Activated CD8-positive, alpha-beta T cell treated with anti-CD3 and anti-CD28 coated beads for 36 hours (primary cell): Measurements from ENCODE around the gene UBE3B. TPM values are rescaled to one million over a fixed set of nuclear protein-coding genes. Genes with fewer than 3 reads are reported as not detected.
A peak's percentile ranks its signal among the peaks of the same experiment; 100 is the strongest.

Source experiments
- ATAC-seq: fragments of 200-7000 bp; cut with Tn5 transposase; one replicate; pipeline ENCODE4 v1.10.0; 2021; ENCODE audit warnings: mild to moderate bottlenecking, moderate library complexity
- CTCF ChIA-PET: fragments of 350-600 bp; sonication (Branson Sonifier 250); formaldehyde crosslinking; loops from one replicate; lab custom pipeline; 2021; ENCODE audit warnings: antibody characterized with exemption; lab: Charles Lee
- POLR2A ChIA-PET: fragments of 350-600 bp; sonication (Branson Sonifier 250); formaldehyde crosslinking; loops from one replicate; lab custom pipeline; 2021; ENCODE audit warnings: antibody characterized with exemption; lab: Charles Lee
- DNase-seq: peaks from one replicate; pipeline ENCODE4 v3.0.0-alpha.2; 2020
- H3K27ac Mint-ChIP-seq: one replicate; pipeline ENCODE4 v1.8.0; 2021; ENCODE audit warnings: mild to moderate bottlenecking, mixed read lengths
- H3K27me3 Mint-ChIP-seq: one replicate; pipeline ENCODE4 v1.8.0; 2021; ENCODE audit warnings: mixed read lengths
- H3K36me3 Mint-ChIP-seq: one replicate; pipeline ENCODE4 v1.8.0; 2021; ENCODE audit warnings: low read depth, mixed read lengths
- H3K4me1 Mint-ChIP-seq: one replicate; pipeline ENCODE4 v1.8.0; 2021; ENCODE audit warnings: low read depth, mixed read lengths
- H3K4me3 Mint-ChIP-seq: one replicate; pipeline ENCODE4 v1.8.0; 2021; ENCODE audit warnings: mild to moderate bottlenecking, moderate library complexity, mixed read lengths
- H3K9me3 Mint-ChIP-seq: one replicate; pipeline ENCODE4 v1.8.0; 2021; ENCODE audit warnings: mixed read lengths
- intact Hi-C: fragments of 100-400 bp; cut with micrococcal nuclease; formaldehyde crosslinking; loops from one replicate; pipeline ENCODE4 v1.10.0; 2022
- total RNA-seq, 2 experiments: library from RNA; stranded (reverse); gene quantifications; one replicate each; pipeline ENCODE4 v1.2.3, GENCODE V29; 2021
- TF ChIP-seq, protein P1 (sequence below): fragments of 200-600 bp; IDR thresholded peaks from one replicate; pipeline ENCODE4 v1.8.0; 2022; ENCODE audit warnings: antibody characterized with exemption, mild to moderate bottlenecking

Gene UBE3B
- total RNA-seq, 2 experiments from 2014 or later: 22.5 to 24.9 TPM

DNA sequence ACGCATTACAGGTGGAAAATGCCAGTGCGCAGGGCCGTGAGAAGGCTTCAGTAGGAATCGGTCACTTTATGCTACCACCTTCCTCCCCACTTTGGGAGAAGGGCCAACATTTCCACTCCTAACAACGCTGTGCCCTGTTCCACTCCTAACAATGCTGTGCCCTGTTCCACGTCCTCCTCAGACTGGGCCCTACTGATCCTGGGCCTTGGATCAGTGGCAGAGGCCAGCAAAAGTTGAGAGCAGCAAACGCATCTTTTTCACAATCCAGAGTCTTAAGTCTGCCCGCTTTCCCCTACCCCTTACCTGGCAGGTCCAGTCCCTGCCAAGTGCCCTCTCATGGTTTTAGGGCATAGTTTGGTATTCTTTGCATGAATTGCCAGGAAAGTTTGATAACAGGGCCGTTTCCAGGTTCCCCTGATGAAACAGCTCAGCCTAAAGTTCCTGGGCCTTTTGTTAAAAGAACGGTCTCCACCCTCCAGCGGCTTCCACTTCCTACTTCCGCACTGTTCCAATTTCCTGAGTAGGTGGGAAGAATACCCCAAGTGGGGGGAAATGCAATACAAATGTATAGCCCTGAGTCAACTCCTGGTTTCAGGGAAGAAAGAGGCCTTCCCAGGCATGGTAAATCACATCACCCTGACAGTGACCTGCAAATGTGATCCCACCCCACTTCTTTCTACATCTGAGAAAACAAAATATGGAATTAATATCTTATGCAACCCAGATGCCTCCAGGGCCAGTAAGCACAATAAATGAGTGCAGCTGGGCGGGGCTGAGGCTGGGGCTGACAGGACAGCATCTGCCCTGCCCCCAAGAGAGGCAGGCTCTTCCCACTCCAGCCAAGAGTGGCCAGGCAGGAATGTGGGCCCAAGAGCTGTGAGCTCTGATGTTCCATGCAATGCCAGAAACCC is 15.3 kb upstream of the UBE3B start:
- CTCF ChIA-PET: interaction anchor here (0.9 to 1.8 kb wide), 4 partner anchors 34 to 391 kb away, joined by 3 to 7 read pairs (median 4); no protein-coding TSS in a partner anchor
- H3K36me3 Mint-ChIP-seq: peaks cover 12% of the 10 kb centered on the region
- POLR2A ChIA-PET: interaction anchor here (0.9 to 1.3 kb wide), 2 partner anchors 9 to 15 kb away, joined by 4 to 5 read pairs; partner anchors contain the start of genes KCTD10 and UBE3B
- DNase-seq (no peak), ATAC-seq (no peak)
- TF ChIP-seq, protein P1, sequence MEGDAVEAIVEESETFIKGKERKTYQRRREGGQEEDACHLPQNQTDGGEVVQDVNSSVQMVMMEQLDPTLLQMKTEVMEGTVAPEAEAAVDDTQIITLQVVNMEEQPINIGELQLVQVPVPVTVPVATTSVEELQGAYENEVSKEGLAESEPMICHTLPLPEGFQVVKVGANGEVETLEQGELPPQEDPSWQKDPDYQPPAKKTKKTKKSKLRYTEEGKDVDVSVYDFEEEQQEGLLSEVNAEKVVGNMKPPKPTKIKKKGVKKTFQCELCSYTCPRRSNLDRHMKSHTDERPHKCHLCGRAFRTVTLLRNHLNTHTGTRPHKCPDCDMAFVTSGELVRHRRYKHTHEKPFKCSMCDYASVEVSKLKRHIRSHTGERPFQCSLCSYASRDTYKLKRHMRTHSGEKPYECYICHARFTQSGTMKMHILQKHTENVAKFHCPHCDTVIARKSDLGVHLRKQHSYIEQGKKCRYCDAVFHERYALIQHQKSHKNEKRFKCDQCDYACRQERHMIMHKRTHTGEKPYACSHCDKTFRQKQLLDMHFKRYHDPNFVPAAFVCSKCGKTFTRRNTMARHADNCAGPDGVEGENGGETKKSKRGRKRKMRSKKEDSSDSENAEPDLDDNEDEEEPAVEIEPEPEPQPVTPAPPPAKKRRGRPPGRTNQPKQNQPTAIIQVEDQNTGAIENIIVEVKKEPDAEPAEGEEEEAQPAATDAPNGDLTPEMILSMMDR: no peak
- no peaks in the 10 kb centered on the region for H3K27me3 Mint-ChIP-seq
- intact Hi-C loops: no loop called here
- H3K27ac Mint-ChIP-seq: no peak overlapping the region
- no peaks in the 10 kb centered on the region for H3K9me3 Mint-ChIP-seq
- H3K4me1 Mint-ChIP-seq: peaks cover 37% of the 10 kb centered on the region
- H3K4me3 Mint-ChIP-seq: no peak overlapping the region

DNA sequence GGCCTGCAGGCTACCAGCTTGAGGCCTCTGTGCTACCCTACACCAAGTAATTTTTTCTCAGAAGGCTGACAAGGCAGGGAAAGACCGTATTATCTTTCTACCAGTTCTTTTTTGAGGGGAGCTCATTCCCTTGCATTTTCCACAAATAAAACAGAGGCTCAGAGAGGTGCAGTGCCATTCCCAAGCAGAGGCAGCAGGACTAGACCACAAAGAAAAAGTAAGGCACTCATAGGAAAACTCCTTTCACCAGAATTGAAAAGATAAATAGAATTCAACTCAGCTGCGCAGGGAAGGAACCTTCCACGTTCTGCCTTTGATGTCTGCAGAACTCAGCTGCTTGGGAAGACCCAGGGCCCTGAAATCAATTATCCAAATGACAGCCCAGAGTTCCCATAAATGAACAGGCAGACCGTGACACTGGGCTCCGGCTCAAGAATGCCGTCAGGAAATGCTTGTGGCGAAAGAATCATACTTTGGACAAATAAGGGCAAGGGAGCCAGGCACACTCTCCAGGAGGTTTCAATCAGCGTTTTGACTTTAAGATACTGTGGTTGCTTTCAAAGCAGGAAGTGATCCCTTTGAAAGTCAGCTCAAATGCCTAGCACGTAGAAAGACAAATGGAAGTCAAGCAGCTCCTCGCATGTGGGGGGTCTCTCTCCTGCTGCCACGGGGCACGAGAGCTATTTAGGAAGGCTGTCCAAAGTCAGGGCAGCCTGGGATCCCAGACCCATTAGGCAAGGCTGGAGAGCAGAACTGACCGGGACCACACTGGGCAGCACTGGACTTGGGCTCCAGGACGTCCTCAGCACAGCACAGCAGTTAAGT is 14.4 kb upstream of the UBE3B start:
- Mint-ChIP-seq H3K36me3 (peaks cover 7% of the 10 kb centered on the region), H3K27me3 (no peaks in the 10 kb centered on the region), H3K27ac (peak overlapping the region; percentile 17), H3K9me3 (no peaks in the 10 kb centered on the region), H3K4me1 (peaks cover 35% of the 10 kb centered on the region), H3K4me3 (no peak overlapping the region)
- CTCF ChIA-PET: interaction anchor here (1.0 to 1.8 kb wide), 5 partner anchors 10 to 312 kb away, joined by 3 to 7 read pairs (median 3); no protein-coding TSS in a partner anchor
- TF ChIP-seq, protein P1: no peak
- POLR2A ChIA-PET: interaction anchor here (0.9 to 1.3 kb wide), 2 partner anchors 10 to 14 kb away, joined by 4 to 5 read pairs; partner anchors contain the start of genes KCTD10 and UBE3B
- ATAC-seq (peak; percentile 49), DNase-seq (no peak)
- intact Hi-C loops: no loop called here

DNA sequence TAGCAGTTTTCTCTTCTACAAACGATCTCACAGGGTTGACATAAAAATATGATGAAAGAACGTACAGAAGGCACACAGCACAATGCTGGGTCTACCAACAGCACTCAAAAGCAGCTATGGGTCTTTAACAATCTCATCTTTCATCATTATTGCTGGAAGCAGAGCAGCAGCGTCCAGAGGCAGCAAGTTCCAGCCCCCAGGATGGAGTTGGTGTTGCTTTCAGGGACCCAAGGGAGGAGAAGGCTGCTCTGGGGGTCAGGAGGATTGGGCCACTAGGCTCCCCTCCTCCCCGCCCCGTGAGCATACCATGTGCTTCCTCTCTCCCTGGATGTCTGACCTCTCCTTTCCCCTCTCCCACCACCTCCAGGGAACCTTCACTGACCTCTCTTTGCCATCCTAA is 13.7 kb upstream of the UBE3B start:
- Mint-ChIP-seq H3K36me3 (peaks cover 9% of the 10 kb centered on the region), H3K4me1 (peaks cover 33% of the 10 kb centered on the region), H3K9me3 (no peaks in the 10 kb centered on the region), H3K27ac (no peak overlapping the region), H3K27me3 (no peaks in the 10 kb centered on the region), H3K4me3 (no peak overlapping the region)
- intact Hi-C loops: no loop called here
- ChIA-PET POLR2A (interaction anchor here (1.3 kb wide), 1 partner anchor 13 kb away, joined by 5 read pairs; the partner anchor contains the start of genes KCTD10 and UBE3B), CTCF (interaction anchor here (1.0 to 1.8 kb wide), 4 partner anchors 9 to 70 kb away, joined by 3 to 7 read pairs (median 4); no protein-coding TSS in a partner anchor)
- no peak for ATAC-seq
- TF ChIP-seq, protein P1: no peak
- no peak for DNase-seq

DNA sequence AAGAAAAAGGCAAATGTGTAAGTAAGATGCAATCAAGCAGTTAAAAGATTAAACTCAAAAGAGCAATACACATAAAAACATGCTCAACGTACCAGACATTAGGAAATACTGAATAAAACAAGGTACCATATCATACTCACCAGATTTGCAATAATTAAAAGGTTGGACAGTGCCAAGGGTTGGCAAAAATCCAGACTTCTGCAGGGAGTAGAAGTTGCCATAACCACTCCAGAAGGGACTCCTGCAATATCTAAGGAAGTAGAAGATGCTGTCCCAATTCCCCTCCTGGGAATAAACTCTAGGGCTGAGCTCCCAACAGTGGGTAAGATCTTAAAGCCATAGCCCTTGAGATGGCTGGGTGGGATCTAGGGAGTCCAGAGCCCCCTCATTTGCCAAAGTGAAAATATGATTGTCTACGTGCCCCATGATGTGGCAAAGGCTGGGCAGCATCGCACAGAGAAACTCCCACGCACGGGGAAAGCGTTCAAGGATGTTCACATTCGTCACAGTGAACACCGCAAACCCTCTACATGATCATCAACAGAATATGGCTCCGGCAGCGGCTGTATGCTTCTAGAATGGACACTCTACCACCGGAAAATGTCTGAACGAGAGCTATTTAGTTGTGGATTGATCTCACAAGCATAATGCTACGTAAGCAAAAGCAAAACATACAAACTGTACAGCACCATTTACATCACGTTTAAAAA is 12.6 kb upstream of the UBE3B start:
- DNase-seq: no peak
- Mint-ChIP-seq H3K27ac (no peak overlapping the region), H3K9me3 (no peaks in the 10 kb centered on the region), H3K27me3 (no peaks in the 10 kb centered on the region), H3K4me1 (peaks cover 33% of the 10 kb centered on the region), H3K36me3 (peaks cover 11% of the 10 kb centered on the region), H3K4me3 (no peak overlapping the region)
- POLR2A ChIA-PET: no interaction called here
- intact Hi-C loops: no loop called here
- CTCF ChIA-PET: interaction anchor here (0.6 kb wide), 1 partner anchor 32 kb away, joined by 6 read pairs; no protein-coding TSS in a partner anchor
- no peak for ATAC-seq
- TF ChIP-seq, protein P1: no peak
